Measurements from ENCODE around the gene PSRC1.

The PSRC1 gene

DNA sequence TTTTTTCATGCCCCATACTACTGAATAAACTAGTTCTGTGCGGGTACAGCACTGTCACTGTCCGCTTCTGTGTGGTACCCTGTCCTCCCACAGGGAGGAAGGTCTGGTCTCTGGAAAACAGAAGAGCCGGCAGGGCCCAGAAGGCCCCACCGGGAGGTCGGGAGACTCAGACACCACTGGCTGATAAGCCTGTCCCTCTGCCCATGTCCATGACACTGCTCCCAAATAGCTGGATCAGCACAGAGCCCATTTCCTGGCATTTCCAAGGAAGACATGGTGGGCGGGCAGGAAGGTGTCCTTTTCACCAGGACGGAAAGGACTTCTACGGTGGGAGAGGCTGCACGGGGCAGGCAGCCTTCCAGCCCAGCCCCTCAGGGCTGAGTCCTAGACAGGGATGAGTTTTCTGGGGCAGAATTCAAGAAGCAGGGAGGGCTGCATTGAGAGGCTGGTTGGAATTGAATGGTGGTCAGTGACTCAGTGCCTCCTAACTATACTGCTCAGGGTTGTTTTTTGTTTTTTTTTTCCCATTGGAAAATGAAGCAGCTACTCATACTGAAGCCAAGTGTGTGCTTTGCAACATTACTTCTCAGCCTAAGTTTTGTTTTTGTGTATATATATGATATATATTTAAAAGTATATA is 7.1 kb downstream of the PSRC1 start:
- Histone ChIP-seq H3K4me1 (peaks cover 9% of the 10 kb centered on the region), H3K9me3 (no peaks in the 10 kb centered on the region), H3K27me3 (no peaks in the 10 kb centered on the region), H3K4me3 (ENCODE audit: low read depth, low read length) (no peak overlapping the region), H3K36me3 (peaks cover 7% of the 10 kb centered on the region)
- TF ChIP-seq, protein P1, sequence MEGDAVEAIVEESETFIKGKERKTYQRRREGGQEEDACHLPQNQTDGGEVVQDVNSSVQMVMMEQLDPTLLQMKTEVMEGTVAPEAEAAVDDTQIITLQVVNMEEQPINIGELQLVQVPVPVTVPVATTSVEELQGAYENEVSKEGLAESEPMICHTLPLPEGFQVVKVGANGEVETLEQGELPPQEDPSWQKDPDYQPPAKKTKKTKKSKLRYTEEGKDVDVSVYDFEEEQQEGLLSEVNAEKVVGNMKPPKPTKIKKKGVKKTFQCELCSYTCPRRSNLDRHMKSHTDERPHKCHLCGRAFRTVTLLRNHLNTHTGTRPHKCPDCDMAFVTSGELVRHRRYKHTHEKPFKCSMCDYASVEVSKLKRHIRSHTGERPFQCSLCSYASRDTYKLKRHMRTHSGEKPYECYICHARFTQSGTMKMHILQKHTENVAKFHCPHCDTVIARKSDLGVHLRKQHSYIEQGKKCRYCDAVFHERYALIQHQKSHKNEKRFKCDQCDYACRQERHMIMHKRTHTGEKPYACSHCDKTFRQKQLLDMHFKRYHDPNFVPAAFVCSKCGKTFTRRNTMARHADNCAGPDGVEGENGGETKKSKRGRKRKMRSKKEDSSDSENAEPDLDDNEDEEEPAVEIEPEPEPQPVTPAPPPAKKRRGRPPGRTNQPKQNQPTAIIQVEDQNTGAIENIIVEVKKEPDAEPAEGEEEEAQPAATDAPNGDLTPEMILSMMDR (IDR thresholded peaks at IDR 0.05; ENCODE audit: low read depth, low read length) = peak; percentile 12; the same call in 1 of the 2 replicates
- peak; percentile 43 for DNase-seq

DNA sequence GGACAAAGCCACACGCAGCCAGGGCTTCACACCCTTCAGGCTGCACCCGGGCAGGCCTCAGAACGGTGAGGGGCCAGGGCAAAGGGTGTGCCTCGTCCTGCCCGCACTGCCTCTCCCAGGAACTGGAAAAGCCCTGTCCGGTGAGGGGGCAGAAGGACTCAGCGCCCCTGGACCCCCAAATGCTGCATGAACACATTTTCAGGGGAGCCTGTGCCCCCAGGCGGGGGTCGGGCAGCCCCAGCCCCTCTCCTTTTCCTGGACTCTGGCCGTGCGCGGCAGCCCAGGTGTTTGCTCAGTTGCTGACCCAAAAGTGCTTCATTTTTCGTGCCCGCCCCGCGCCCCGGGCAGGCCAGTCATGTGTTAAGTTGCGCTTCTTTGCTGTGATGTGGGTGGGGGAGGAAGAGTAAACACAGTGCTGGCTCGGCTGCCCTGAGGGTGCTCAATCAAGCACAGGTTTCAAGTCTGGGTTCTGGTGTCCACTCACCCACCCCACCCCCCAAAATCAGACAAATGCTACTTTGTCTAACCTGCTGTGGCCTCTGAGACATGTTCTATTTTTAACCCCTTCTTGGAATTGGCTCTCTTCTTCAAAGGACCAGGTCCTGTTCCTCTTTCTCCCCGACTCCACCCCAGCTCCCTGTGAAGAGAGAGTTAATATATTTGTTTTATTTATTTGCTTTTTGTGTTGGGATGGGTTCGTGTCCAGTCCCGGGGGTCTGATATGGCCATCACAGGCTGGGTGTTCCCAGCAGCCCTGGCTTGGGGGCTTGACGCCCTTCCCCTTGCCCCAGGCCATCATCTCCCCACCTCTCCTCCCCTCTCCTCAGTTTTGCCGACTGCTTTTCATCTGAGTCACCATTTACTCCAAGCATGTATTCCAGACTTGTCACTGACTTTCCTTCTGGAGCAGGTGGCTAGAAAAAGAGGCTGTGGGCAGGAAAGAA is 8.1 kb downstream of the PSRC1 start:
- Histone ChIP-seq H3K27me3 (no peaks in the 10 kb centered on the region), H3K4me1 (peaks cover 9% of the 10 kb centered on the region), H3K4me3 (ENCODE audit: low read depth, low read length) (no peak overlapping the region), H3K9me3 (no peaks in the 10 kb centered on the region), H3K36me3 (peaks cover 7% of the 10 kb centered on the region)
- peak; percentile 38 for DNase-seq
- TF ChIP-seq, protein P1 (IDR thresholded peaks at IDR 0.05; ENCODE audit: low read depth, low read length) = no peak

DNA sequence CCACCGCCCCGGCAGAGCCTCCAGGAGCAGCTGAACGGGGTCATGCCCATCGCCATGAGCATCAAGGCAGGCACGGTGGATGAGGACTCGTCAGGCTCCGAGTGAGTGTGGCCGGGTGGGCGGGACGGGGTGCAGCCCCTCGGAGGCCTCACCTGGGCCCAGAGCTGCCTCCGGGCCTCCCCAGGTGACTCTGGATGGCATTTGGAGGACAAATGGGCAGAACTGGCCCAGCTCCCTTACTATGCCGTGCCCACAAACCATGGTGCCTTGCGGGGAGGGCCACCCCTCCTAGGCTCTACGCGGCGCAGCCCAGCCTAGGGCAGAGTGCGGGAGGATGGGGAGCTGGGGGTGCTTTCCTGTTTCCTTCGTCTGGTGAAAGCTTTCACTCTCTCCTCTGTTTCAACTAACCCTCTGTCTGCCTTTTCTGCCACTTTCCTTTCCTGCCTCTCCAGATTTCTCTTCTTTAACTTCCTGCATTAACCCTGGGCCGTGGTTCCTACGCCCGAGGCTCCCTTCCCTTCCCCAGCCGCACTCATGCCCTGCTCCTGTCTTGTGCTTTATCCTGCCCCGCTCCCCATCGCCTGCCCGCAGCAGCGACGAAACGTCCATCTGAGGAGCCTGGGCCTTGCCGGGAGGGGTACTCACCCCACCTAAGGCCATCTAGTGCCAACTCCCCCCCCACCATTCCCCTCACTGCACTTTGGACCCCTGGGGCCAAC is 9.2 kb downstream of the PSRC1 start:
- Histone ChIP-seq H3K4me1 (peaks cover 9% of the 10 kb centered on the region), H3K27me3 (no peaks in the 10 kb centered on the region), H3K4me3 (ENCODE audit: low read depth, low read length) (no peak overlapping the region), H3K9me3 (no peaks in the 10 kb centered on the region), H3K36me3 (peaks cover 7% of the 10 kb centered on the region)
- no peak for DNase-seq
- TF ChIP-seq, protein P1 (IDR thresholded peaks at IDR 0.05; ENCODE audit: low read depth, low read length) = no peak

DNA sequence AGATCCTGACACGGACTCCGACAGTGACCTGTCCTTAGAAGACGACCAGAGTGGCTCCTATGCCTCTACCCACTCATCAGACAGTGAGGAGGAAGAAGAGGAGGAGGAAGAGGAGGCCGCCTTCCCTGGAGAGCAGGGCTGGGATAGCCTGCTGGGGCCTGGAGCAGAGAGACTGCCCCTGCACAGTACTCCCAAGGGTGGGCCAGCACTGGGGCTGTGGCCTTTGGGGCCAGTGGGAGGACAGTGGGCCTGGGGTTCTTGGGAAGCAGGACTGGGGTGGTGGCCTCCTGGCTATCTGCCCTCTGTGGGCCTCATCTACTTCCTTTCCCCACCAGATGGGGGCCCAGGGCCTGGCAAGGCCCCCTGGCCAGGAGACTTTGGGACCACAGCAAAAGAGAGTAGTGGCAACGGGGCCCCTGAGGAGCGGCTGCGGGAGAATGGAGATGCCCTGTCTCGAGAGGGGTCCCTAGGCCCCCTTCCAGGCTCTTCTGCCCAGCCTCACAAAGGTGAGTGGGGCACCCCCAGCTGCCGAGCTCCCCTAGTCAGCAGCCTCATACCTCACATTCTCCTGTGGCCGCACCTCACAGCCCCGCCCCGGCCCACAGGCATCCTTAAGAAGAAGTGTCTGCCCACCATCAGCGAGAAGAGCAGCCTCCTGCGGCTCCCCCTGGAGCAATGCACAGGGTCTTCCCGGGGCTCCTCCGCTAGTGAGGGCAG is 10.0 kb downstream of the PSRC1 start:
- TF ChIP-seq, protein P1 (IDR thresholded peaks at IDR 0.05; ENCODE audit: low read depth, low read length) = no peak
- DNase-seq = peak; percentile 12
- no peak overlapping the region for H3K4me3 ChIP-seq (ENCODE audit: low read depth, low read length)
- H3K36me3 ChIP-seq = no peaks in the 10 kb centered on the region; the same call in 1 of the 2 replicates
- H3K9me3 ChIP-seq = no peaks in the 10 kb centered on the region
- H3K4me1 ChIP-seq = peaks cover 9% of the 10 kb centered on the region
- no peaks in the 10 kb centered on the region for H3K27me3 ChIP-seq

DNA sequence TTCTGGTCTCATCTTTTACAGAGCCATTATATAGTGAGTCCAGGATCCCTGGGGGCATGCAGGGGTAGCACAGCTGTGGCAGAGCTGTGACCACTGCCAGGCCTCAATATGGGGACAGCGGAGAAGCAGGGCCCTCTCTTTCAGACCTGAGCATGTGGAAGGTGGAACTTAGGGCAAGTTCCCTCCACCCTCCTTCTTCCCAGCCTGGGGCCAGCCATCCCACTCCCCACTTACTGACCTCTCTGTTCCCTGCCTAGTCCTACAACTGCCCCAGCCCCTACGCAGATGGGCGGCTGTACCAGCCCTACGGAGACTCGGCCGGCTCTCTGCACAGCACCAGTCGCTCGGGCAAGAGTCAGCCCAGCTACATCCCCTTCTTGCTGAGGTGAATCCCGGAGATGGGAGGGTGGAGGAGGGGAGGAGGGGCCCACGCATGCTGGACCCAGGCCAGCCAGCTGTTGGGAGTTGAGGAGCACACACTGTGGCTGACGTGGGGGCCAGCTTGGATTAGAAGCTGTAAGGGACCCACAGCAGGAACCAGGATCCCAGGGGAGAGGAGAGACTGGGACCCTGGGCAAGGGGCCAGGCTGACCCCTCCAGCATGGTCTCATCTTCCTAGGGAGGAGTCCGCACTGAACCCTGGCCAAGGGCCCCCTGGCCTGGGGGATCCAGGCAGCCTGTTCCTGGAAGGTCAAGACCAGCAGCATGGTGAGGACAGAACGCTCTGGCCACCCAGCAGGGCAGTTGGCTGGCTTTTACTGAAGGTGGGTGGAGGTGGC is 10.7 kb downstream of the PSRC1 start:
- Histone ChIP-seq H3K4me3 (ENCODE audit: low read depth, low read length) (no peak overlapping the region), H3K9me3 (no peaks in the 10 kb centered on the region), H3K27me3 (no peaks in the 10 kb centered on the region), H3K36me3 (no peaks in the 10 kb centered on the region; the same call in 1 of the 2 replicates), H3K4me1 (peaks cover 9% of the 10 kb centered on the region)
- DNase-seq = peak; percentile 6
- TF ChIP-seq, protein P1 (IDR thresholded peaks at IDR 0.05; ENCODE audit: low read depth, low read length) = no peak

All from BE2C (cell line).